HCT116 (cell line): ENCODE measurements around the gene METRN. TPM values are rescaled to one million over a fixed set of nuclear protein-coding genes. Genes with fewer than 3 reads are reported as not detected.
A peak's percentile ranks its signal among the peaks of the same experiment; 100 is the strongest.

Experiments
- ATAC-seq: fragments of 200-7000 bp; cut with Tn5 transposase; 2 replicates; pipeline ENCODE4 v1.9.1; 2020; ENCODE audit warnings: mild to moderate bottlenecking, moderate library complexity
- BruUV-seq: library from RNA; stranded (reverse); fragments of 400-500 nt; replicated peaks from 2 replicates; lab custom pipeline; 2021; lab: Mats Ljungman, UMichigan
- CTCF ChIA-PET: fragments of 300-600 bp; sonication (Branson Sonifier 250); formaldehyde crosslinking; loops from one replicate; lab custom pipeline; 2021; ENCODE audit warnings: antibody characterized with exemption; lab: Charles Lee
- POLR2A ChIA-PET: fragments of 300-600, 350-600 bp; sonication (Branson Sonifier 250); formaldehyde crosslinking; loops from one replicate; lab custom pipeline; 2021; ENCODE audit warnings: antibody characterized with exemption; lab: Charles Lee
- RAD21 ChIA-PET, 2 experiments: fragments of 300-600 bp; sonication (Branson Sonifier 250); formaldehyde crosslinking; loops; one replicate each; lab custom pipeline; 2023; ENCODE audit warnings: low total read pairs in 2 of 2; ENCODE audit not compliant: uncharacterized antibody in 2 of 2, unreplicated experiment in 2 of 2, low non-redundant PET in 1 of 2; lab: Charles Lee
- DNase-seq: peaks from one replicate; pipeline ENCODE4 v3.0.0-alpha.2; 2010; ENCODE audit warnings: low read depth, low spot score
- H2AFZ ChIP-seq: fragments of 200-600 bp; shearing (Covaris generic), sonication (generic); 2 replicates; pipeline ENCODE4 v1.6.1; 2017; ENCODE audit warnings: low read depth, mixed run types, mixed read lengths, antibody characterized with exemption, low read length; ENCODE audit not compliant: poor library complexity, severe bottlenecking
- H3K27ac ChIP-seq: 2 replicates; pipeline ENCODE4 v1.5.1; 2012; ENCODE audit warnings: low read depth, low read length
- H3K27me3 ChIP-seq: fragments of 200-600 bp; sonication (generic); 2 replicates; pipeline ENCODE4 v1.6.1; 2016; ENCODE audit warnings: mixed run types, low read length, mixed read lengths; ENCODE audit not compliant: insufficient read depth
- H3K36me3 ChIP-seq, 2 experiments: fragments of 200-500 bp in 1 of 2; fragments of 200-600 bp in 1 of 2; sonication (Bioruptor generic) in 1 of 2; sonication (generic) in 1 of 2; 2 replicates each; pipeline versions ENCODE4 v1.5.1 to v1.6.1; 2014 to 2016; ENCODE audit warnings: low read length in 2 of 2, inconsistent platforms in 1 of 2, mixed read lengths in 1 of 2, mixed run types in 1 of 2; ENCODE audit not compliant: insufficient read depth in 2 of 2, control insufficient read depth in 1 of 2
- H3K4me1 ChIP-seq, 2 experiments: fragments of 200-600 bp in 1 of 2; sonication (generic) in 1 of 2; 2 replicates each; pipeline versions ENCODE4 v1.5.1 to v1.6.1; 2012 to 2017; ENCODE audit warnings: low read length in 2 of 2, inconsistent platforms in 1 of 2, mild to moderate bottlenecking in 1 of 2, mixed read lengths in 1 of 2, mixed run types in 1 of 2, moderate library complexity in 1 of 2; ENCODE audit not compliant: insufficient read depth in 2 of 2, control insufficient read depth in 1 of 2
- H3K4me2 ChIP-seq: fragments of 200-600 bp; sonication (generic); 2 replicates; pipeline ENCODE4 v1.6.1; 2017; ENCODE audit warnings: mixed run types, low read length, mixed read lengths
- H3K4me3 ChIP-seq, 2 experiments: fragments of 200-600 bp in 1 of 2; sonication (generic) in 1 of 2; replicated peaks in 1 of 2; 2 replicates each; pipeline ENCODE4 v1.5.1; 2011 to 2016; ENCODE audit warnings: low read length in 2 of 2, control low read depth in 1 of 2, low read depth in 1 of 2, mild to moderate bottlenecking in 1 of 2, mixed read lengths in 1 of 2, mixed run types in 1 of 2
- H3K79me2 ChIP-seq: fragments of 200-600 bp; sonication (generic); 2 replicates; pipeline ENCODE4 v1.6.1; 2017; ENCODE audit warnings: mild to moderate bottlenecking, mixed run types, low read length, moderate library complexity, mixed read lengths; ENCODE audit not compliant: insufficient read depth
- H3K9ac ChIP-seq: fragments of 200-600 bp; sonication (generic); 2 replicates; pipeline ENCODE4 v1.6.1; 2016; ENCODE audit warnings: low read length, mixed read lengths
- H3K9me2 ChIP-seq: fragments of 200-600 bp; sonication (generic), shearing (Covaris generic); 2 replicates; pipeline ENCODE4 v1.6.1; 2017; ENCODE audit warnings: mixed run types, mild to moderate bottlenecking, moderate library complexity; ENCODE audit not compliant: insufficient read depth
- H3K9me3 ChIP-seq, 2 experiments: fragments of 200-500 bp in 1 of 2; fragments of 200-600 bp in 1 of 2; sonication (Bioruptor generic) in 1 of 2; sonication (generic) in 1 of 2; 2 replicates each; pipeline ENCODE4 v1.6.1; 2014 to 2017; ENCODE audit warnings: low read length in 2 of 2, mixed read lengths in 2 of 2, inconsistent platforms in 1 of 2, low read depth in 1 of 2, mild to moderate bottlenecking in 1 of 2, mixed run types in 1 of 2, moderate library complexity in 1 of 2; ENCODE audit not compliant: control insufficient read depth in 1 of 2, insufficient read depth in 1 of 2
- H4K20me1 ChIP-seq: fragments of 200-600 bp; sonication (generic), shearing (Covaris generic); 2 replicates; pipeline ENCODE4 v1.6.1; 2017; ENCODE audit warnings: mixed run types, mild to moderate bottlenecking, moderate library complexity; ENCODE audit not compliant: insufficient read depth
- CEBPB ChIP-seq: IDR thresholded peaks from 2 replicates; pipeline ENCODE4 v1.6.1; 2012; ENCODE audit warnings: low read depth
- EGR1 ChIP-seq: IDR thresholded peaks from 2 replicates; pipeline ENCODE4 v1.6.1; 2012; ENCODE audit warnings: low read depth
- ELF1 ChIP-seq: IDR thresholded peaks from 2 replicates; pipeline ENCODE4 v1.6.1; 2012; ENCODE audit warnings: low read depth, borderline replicate concordance
- FOSL1 ChIP-seq: IDR thresholded peaks from 2 replicates; pipeline ENCODE4 v1.6.1; 2012; ENCODE audit warnings: low read depth
- JUND ChIP-seq: IDR thresholded peaks from 2 replicates; pipeline ENCODE4 v1.6.1; 2012
- POLR2A ChIP-seq: IDR thresholded peaks from 2 replicates; pipeline ENCODE4 v1.7.0; 2011; ENCODE audit warnings: borderline replicate concordance; ENCODE audit not compliant: insufficient read depth, insufficient read length; ENCODE audit errors: extremely low read depth
- POLR2AphosphoS5 ChIP-seq: IDR thresholded peaks from 2 replicates; pipeline ENCODE4 v1.6.1; 2011; ENCODE audit warnings: mild to moderate bottlenecking, low read depth, low read length, moderate library complexity
- RAD21 ChIP-seq: IDR thresholded peaks from 2 replicates; pipeline ENCODE4 v1.6.1; 2012; ENCODE audit warnings: low read depth, mild to moderate bottlenecking
- SP1 ChIP-seq: IDR thresholded peaks from 2 replicates; pipeline ENCODE4 v1.6.1; 2012; ENCODE audit warnings: low read depth
- SRF ChIP-seq: IDR thresholded peaks from 2 replicates; pipeline ENCODE4 v1.6.1; 2012; ENCODE audit warnings: low read depth
- TCF7L2 ChIP-seq: IDR thresholded peaks from 2 replicates; pipeline ENCODE4 v1.7.0; 2011; ENCODE audit warnings: borderline replicate concordance, inconsistent platforms; ENCODE audit not compliant: insufficient read depth, insufficient read length; ENCODE audit errors: extremely low read depth
- ZFX ChIP-seq: fragments of 450-650 bp; IDR thresholded peaks from 2 replicates; pipeline ENCODE4 v1.6.1; 2017
- ZNF274 ChIP-seq: fragments of 200-500 bp; sonication (Bioruptor generic); IDR thresholded peaks from 2 replicates; pipeline ENCODE4 v1.6.1; 2014; ENCODE audit warnings: mild to moderate bottlenecking, low read depth, low read length, inconsistent platforms
- intact Hi-C: fragments of 100-400 bp; cut with micrococcal nuclease; formaldehyde crosslinking; loops from 2 replicates; pipeline ENCODE4 v1.10.0; 2022
- total RNA-seq: library from RNA; stranded (reverse); gene quantifications from one replicate; pipeline ENCODE4 v1.2.1, GENCODE V29; 2021; ENCODE audit not compliant: unreplicated experiment
- TF ChIP-seq, protein P1 (sequence below): IDR thresholded peaks from 2 replicates; pipeline ENCODE4 v1.6.1; 2011; ENCODE audit warnings: mild to moderate bottlenecking, low read length, moderate library complexity; ENCODE audit not compliant: insufficient replicate concordance; ENCODE audit errors: extremely low read depth
- TF ChIP-seq, protein P2 (sequence below): IDR thresholded peaks from 2 replicates; pipeline ENCODE4 v1.6.1; 2012; ENCODE audit warnings: low read depth
- TF ChIP-seq, protein P3 (sequence below), 3 experiments: fragments of 200-600 bp in 1 of 3; sonication (generic) in 1 of 3; IDR thresholded peaks in 2 of 3; conservative IDR thresholded peaks in 1 of 3; 2 replicates each; pipeline ENCODE4 v1.5.1; 2012 to 2017; ENCODE audit warnings: low read depth in 2 of 3, low read length in 2 of 3, antibody characterized with exemption in 1 of 3, borderline replicate concordance in 1 of 3, control low read depth in 1 of 3, mild to moderate bottlenecking in 1 of 3, mixed read lengths in 1 of 3, mixed run types in 1 of 3, moderate library complexity in 1 of 3; ENCODE audit not compliant: insufficient read depth in 1 of 3

The METRN gene
- total RNA-seq, 1 experiment from 2014 or later = 193 TPM

DNA sequence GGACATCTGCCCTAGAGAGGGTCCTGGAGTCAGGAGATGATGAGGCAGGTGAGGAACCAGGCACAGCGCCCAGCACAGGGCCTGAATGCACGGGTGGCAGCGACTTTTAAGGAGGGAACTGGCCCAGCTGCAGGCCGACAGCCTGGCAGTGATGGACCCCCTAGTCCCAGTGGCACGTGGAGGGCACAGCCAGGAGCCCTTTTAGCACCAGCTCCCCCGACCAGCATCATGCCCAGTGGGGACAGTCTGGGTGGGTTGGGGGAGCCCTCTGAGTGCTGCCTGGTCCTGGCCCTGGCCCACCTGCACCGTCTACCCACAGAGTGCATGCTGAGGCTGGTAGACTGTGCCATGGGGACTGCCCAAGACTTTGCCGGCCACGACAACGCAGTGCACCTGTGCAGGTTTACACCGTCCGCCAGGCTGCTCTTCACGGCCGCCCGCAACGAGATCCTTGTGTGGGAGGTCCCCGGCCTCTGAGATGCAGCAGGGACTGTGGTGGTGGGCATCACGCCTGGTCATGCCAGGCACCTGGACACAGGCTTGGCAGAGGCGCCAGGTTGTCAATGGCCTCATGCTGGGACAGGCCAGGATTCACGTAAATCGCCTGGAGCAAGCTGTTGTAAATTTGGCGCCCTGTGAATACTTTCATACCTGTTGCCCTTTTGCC is 47.7 kb upstream of the METRN start:
- Histone ChIP-seq H3K27ac (peak overlapping the region; percentile 78), H4K20me1 (no peaks in the 10 kb centered on the region)
- RAD21 ChIA-PET = no interaction called here
- no peak for TF ChIP-seq EGR1
- no peak for TF ChIP-seq POLR2A
- no peak for TF ChIP-seq ZFX
- TF ChIP-seq, protein P1, sequence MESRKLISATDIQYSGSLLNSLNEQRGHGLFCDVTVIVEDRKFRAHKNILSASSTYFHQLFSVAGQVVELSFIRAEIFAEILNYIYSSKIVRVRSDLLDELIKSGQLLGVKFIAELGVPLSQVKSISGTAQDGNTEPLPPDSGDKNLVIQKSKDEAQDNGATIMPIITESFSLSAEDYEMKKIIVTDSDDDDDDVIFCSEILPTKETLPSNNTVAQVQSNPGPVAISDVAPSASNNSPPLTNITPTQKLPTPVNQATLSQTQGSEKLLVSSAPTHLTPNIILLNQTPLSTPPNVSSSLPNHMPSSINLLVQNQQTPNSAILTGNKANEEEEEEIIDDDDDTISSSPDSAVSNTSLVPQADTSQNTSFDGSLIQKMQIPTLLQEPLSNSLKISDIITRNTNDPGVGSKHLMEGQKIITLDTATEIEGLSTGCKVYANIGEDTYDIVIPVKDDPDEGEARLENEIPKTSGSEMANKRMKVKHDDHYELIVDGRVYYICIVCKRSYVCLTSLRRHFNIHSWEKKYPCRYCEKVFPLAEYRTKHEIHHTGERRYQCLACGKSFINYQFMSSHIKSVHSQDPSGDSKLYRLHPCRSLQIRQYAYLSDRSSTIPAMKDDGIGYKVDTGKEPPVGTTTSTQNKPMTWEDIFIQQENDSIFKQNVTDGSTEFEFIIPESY = no peak
- no peak for TF ChIP-seq SRF
- no peak for TF ChIP-seq RAD21
- no peak for TF ChIP-seq CEBPB
- no peak for TF ChIP-seq FOSL1
- no peak for TF ChIP-seq ELF1
- no peak for TF ChIP-seq TCF7L2
- no peak for TF ChIP-seq SP1
- TF ChIP-seq, protein P2, sequence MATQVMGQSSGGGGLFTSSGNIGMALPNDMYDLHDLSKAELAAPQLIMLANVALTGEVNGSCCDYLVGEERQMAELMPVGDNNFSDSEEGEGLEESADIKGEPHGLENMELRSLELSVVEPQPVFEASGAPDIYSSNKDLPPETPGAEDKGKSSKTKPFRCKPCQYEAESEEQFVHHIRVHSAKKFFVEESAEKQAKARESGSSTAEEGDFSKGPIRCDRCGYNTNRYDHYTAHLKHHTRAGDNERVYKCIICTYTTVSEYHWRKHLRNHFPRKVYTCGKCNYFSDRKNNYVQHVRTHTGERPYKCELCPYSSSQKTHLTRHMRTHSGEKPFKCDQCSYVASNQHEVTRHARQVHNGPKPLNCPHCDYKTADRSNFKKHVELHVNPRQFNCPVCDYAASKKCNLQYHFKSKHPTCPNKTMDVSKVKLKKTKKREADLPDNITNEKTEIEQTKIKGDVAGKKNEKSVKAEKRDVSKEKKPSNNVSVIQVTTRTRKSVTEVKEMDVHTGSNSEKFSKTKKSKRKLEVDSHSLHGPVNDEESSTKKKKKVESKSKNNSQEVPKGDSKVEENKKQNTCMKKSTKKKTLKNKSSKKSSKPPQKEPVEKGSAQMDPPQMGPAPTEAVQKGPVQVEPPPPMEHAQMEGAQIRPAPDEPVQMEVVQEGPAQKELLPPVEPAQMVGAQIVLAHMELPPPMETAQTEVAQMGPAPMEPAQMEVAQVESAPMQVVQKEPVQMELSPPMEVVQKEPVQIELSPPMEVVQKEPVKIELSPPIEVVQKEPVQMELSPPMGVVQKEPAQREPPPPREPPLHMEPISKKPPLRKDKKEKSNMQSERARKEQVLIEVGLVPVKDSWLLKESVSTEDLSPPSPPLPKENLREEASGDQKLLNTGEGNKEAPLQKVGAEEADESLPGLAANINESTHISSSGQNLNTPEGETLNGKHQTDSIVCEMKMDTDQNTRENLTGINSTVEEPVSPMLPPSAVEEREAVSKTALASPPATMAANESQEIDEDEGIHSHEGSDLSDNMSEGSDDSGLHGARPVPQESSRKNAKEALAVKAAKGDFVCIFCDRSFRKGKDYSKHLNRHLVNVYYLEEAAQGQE = no peak
- no peak for TF ChIP-seq ZNF274
- TF ChIP-seq, protein P3, sequence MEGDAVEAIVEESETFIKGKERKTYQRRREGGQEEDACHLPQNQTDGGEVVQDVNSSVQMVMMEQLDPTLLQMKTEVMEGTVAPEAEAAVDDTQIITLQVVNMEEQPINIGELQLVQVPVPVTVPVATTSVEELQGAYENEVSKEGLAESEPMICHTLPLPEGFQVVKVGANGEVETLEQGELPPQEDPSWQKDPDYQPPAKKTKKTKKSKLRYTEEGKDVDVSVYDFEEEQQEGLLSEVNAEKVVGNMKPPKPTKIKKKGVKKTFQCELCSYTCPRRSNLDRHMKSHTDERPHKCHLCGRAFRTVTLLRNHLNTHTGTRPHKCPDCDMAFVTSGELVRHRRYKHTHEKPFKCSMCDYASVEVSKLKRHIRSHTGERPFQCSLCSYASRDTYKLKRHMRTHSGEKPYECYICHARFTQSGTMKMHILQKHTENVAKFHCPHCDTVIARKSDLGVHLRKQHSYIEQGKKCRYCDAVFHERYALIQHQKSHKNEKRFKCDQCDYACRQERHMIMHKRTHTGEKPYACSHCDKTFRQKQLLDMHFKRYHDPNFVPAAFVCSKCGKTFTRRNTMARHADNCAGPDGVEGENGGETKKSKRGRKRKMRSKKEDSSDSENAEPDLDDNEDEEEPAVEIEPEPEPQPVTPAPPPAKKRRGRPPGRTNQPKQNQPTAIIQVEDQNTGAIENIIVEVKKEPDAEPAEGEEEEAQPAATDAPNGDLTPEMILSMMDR (IDR thresholded peaks at IDR 0.05 in 2 of 3, conservative IDR thresholded peaks at IDR 0.05 in 1 of 3; ENCODE audit: borderline replicate concordance in 1 of 3, insufficient read depth in 1 of 3, low read depth in 2 of 3, low read length in 2 of 3) = no peak
- no peak for TF ChIP-seq POLR2AphosphoS5
- TF ChIP-seq JUND = no peak
- TF ChIP-seq, all 23 proteins: peak for 0
- Histone ChIP-seq H3K4me1 (peaks cover 0 to 10% of the 10 kb centered on the region in 2 experiments; a peak in 1 of 4 replicates), H3K79me2 (peaks cover 26% of the 10 kb centered on the region), H3K4me2 (peak overlapping the region; percentile 40), H3K9me2 (no peaks in the 10 kb centered on the region), H3K9me3 (no peaks in the 10 kb centered on the region), H3K9ac (peak overlapping the region; percentile 23; the same call in 1 of the 2 replicates), H3K36me3 (no peaks in the 10 kb centered on the region; a peak in 1 of 4 replicates), H3K4me3 (peak overlapping the region in 1 of 2 experiments; percentile 72; a peak in 2 of 4 replicates), H2AFZ (no peak overlapping the region), H3K27me3 (no peaks in the 10 kb centered on the region)
- ChIA-PET POLR2A (no interaction called here), CTCF (no interaction called here)
- DNase-seq = no peak
- ATAC-seq = 0 out of 2 replicates have a peak, but pooled peaks have one; percentile 1
- intact Hi-C loops = no loop called here
- BruUV-seq = no TSS peak
